NCI-H2171 (cell line): ENCODE data around the gene NCOR2.

Experiments used
- DNase-seq: peaks from one replicate; lab custom pipeline; 2025; lab: John Stamatoyannopoulos, UW

Gene NCOR2

GRCh38 chr12:124576061-124576650 lies 8.7 kb upstream of the NCOR2 start:
- no peak for DNase-seq

- peak; percentile 13 for DNase-seq
Observed at GRCh38 chr12:124573839-124574786, 6.7 kb upstream of the NCOR2 start.

GRCh38 chr12:124571556-124571955 lies 4.1 kb upstream of the NCOR2 start:
- no peak for DNase-seq

GRCh38 chr12:124570810-124571209 lies 3.4 kb upstream of the NCOR2 start:
- no peak for DNase-seq

GRCh38 chr12:124569375-124570148 lies 2.1 kb upstream of the NCOR2 start:
- no peak for DNase-seq

GRCh38 chr12:124568431-124569374 lies 1.3 kb upstream of the NCOR2 start:
- peak; percentile 97 for DNase-seq

- peak; percentile 94 for DNase-seq
Observed at GRCh38 chr12:124567673-124568373, 411 bp upstream of the NCOR2 start.

- peak; percentile 73 for DNase-seq
Observed at GRCh38 chr12:124566161-124566996, 1.0 kb downstream of the NCOR2 start.

- DNase-seq = no peak
Observed at GRCh38 chr12:124565656-124566160, 1.7 kb downstream of the NCOR2 start.

- peak; percentile 43 for DNase-seq
Observed at GRCh38 chr12:124564971-124565491, 2.4 kb downstream of the NCOR2 start.

GRCh38 chr12:124564232-124564958 lies 3.0 kb downstream of the NCOR2 start:
- DNase-seq = peak; percentile 79

- DNase-seq = no peak
Observed at GRCh38 chr12:124563809-124564208, 3.6 kb downstream of the NCOR2 start.

GRCh38 chr12:124563401-124563800 lies 4.0 kb downstream of the NCOR2 start:
- no peak for DNase-seq

- DNase-seq = no peak
Observed at GRCh38 chr12:124562796-124563181, 4.6 kb downstream of the NCOR2 start.

GRCh38 chr12:124562018-124562795 lies 5.2 kb downstream of the NCOR2 start:
- DNase-seq = no peak

GRCh38 chr12:124561231-124561630 lies 6.2 kb downstream of the NCOR2 start:
- DNase-seq = no peak

- DNase-seq = no peak
Observed at GRCh38 chr12:124560146-124560890, 7.1 kb downstream of the NCOR2 start.
